Tibial artery (tissue), 4 donors: ENCODE measurements around the gene PTPRN2.

Source experiments
- DNase-seq, 2 donors: peaks; one replicate each; pipeline ENCODE4 v3.0.0-alpha.2; 2019
- H3K27ac ChIP-seq, 2 donors: fragments of 200-600 bp; sonication (generic) in 1 of 2; 1 replicate in 1 of 2; 2 replicates in 1 of 2; pipeline ENCODE4 v1.5.1; 2018 to 2019; ENCODE audit warnings: mild to moderate bottlenecking in 1 of 2
- H3K27me3 ChIP-seq, 2 donors: fragments of 200-600 bp; sonication (generic) in 1 of 2; one replicate each; pipeline versions ENCODE4 v1.5.1 to v1.6.0; 2016 to 2019
- H3K36me3 ChIP-seq, 3 donors: fragments of 200-600 bp; sonication (generic) in 2 of 3; one replicate each; pipeline ENCODE4 v1.5.1; 2016 to 2019; ENCODE audit warnings: mild to moderate bottlenecking in 2 of 3
- H3K4me1 ChIP-seq, 4 donors: fragments of 200-600 bp; sonication (generic) in 2 of 4; 1 replicate in 3 of 4; 2 replicates in 1 of 4; pipeline ENCODE4 v1.5.1; 2016 to 2019
- H3K4me3 ChIP-seq, 2 donors: fragments of 200-600 bp; sonication (generic) in 1 of 2; 1 replicate in 1 of 2; 2 replicates in 1 of 2; pipeline ENCODE4 v1.5.1; 2018 to 2019; ENCODE audit warnings: mild to moderate bottlenecking in 2 of 2
- H3K9me3 ChIP-seq, 3 donors: fragments of 200-600 bp; sonication (generic) in 1 of 3; one replicate each; pipeline ENCODE4 v1.5.1; 2016 to 2019
- intact Hi-C: fragments of 100-400 bp; cut with DNase I; formaldehyde crosslinking; loops from one replicate; pipeline ENCODE4 v1.15.0; 2023; ENCODE audit warnings: low total_unique reads
- TF ChIP-seq, protein P1 (sequence below), 2 experiments: fragments of 200-600 bp in 1 of 2; fragments of 450-650 bp in 1 of 2; IDR thresholded peaks; one replicate each; pipeline ENCODE4 v1.5.1; 2017 to 2019; ENCODE audit warnings: antibody characterized with exemption in 2 of 2, mild to moderate bottlenecking in 1 of 2, moderate library complexity in 1 of 2

The PTPRN2 gene

DNA sequence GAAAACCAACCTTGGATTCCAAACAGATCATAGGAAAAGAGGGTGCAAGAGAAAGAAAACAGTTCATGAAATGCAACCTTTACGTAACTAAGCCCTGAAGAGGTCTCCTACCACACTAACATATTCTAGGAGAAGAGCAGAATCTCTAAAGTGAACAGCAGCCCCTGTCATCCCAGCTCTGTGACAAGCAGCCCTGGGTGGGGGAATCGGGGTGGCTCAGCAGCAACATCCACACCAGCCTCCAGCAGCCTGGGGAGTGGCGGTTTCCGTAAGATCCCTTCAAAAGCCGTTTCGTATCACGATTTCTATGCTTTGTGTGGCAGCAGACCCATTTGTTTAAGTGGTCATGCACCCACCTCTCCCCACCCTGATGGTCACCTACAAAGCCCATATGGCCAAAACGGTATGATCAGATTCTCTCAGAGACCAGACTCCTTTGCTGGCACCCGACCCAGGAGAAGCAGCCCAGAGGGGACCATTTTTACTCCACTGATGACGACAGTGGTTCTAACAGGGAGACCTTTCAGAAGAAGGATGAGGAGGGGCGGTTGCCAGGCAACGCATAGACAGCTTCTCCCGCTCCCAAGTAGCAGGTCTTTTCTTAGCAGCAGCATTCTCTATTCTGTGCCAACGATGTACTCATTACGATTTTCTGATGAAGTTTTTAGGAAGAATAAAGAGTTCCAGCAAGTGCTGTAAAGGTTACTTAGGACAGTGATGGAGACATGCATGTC lies 950.2 kb downstream of the PTPRN2 start:
- H3K27ac ChIP-seq = no peak overlapping the region
- H3K36me3 ChIP-seq = no peaks in the 10 kb centered on the region
- DNase-seq = no peak
- no peak overlapping the region for H3K4me3 ChIP-seq
- TF ChIP-seq, protein P1, sequence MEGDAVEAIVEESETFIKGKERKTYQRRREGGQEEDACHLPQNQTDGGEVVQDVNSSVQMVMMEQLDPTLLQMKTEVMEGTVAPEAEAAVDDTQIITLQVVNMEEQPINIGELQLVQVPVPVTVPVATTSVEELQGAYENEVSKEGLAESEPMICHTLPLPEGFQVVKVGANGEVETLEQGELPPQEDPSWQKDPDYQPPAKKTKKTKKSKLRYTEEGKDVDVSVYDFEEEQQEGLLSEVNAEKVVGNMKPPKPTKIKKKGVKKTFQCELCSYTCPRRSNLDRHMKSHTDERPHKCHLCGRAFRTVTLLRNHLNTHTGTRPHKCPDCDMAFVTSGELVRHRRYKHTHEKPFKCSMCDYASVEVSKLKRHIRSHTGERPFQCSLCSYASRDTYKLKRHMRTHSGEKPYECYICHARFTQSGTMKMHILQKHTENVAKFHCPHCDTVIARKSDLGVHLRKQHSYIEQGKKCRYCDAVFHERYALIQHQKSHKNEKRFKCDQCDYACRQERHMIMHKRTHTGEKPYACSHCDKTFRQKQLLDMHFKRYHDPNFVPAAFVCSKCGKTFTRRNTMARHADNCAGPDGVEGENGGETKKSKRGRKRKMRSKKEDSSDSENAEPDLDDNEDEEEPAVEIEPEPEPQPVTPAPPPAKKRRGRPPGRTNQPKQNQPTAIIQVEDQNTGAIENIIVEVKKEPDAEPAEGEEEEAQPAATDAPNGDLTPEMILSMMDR (IDR thresholded peaks at IDR 0.05) = no peak
- peaks cover 0 to 21% (median 9%) of the 10 kb centered on the region in 3 donors for H3K9me3 ChIP-seq
- H3K27me3 ChIP-seq = peaks cover 0 to 10% of the 10 kb centered on the region in 2 donors
- no peaks in the 10 kb centered on the region for H3K4me1 ChIP-seq
- intact Hi-C loops = no loop called here

DNA sequence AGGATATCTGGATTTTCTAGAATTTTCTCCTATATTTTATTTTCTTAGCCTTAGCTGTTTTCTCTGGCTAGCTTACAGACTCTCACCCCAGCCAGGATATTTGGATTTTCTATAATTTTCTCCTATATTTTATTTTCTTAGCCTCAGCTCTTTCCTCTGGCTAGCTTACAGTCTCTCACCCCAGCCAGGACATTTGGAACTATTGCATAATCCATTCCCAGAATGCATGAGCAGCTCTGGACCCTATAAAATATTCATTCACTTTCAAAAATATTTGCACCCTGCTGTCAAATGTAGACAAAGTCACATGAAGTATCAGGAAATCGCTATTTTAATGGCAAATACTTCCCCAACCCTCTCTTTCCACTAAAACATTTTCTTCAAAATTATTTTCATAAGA lies 952.0 kb downstream of the PTPRN2 start:
- intact Hi-C loops = no loop called here
- Histone ChIP-seq H3K4me1 (no peaks in the 10 kb centered on the region), H3K27ac (no peak overlapping the region), H3K9me3 (peaks cover 0 to 17% (median 9%) of the 10 kb centered on the region in 3 donors), H3K4me3 (no peak overlapping the region), H3K27me3 (peaks cover 0 to 10% of the 10 kb centered on the region in 2 donors), H3K36me3 (no peaks in the 10 kb centered on the region)
- DNase-seq = no peak
- TF ChIP-seq, protein P1 (IDR thresholded peaks at IDR 0.05) = no peak

DNA sequence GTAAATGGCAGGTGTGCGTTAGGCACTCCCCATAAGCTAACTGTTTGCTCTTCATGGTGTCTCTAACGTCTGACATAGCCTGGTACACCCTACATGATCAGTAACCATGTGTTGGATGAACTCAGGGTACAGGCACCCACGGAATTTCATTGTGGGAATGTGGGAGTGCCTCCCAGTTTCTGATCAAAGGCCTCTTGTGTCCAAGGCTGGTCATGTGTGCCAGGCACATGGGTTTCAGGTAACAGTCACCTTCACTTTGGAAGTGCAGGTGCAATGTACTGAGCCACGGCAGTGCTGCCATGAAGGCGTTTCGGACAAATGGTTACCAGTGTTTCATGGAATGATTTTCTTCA lies 952.5 kb downstream of the PTPRN2 start:
- no peak for DNase-seq
- TF ChIP-seq, protein P1 (IDR thresholded peaks at IDR 0.05) = no peak
- Histone ChIP-seq H3K4me1 (no peaks in the 10 kb centered on the region), H3K27me3 (peaks cover 0 to 10% of the 10 kb centered on the region in 2 donors), H3K9me3 (peaks cover 0 to 12% (median 9%) of the 10 kb centered on the region in 3 donors), H3K36me3 (no peaks in the 10 kb centered on the region), H3K27ac (no peak overlapping the region), H3K4me3 (no peak overlapping the region)
- intact Hi-C loops = no loop called here

DNA sequence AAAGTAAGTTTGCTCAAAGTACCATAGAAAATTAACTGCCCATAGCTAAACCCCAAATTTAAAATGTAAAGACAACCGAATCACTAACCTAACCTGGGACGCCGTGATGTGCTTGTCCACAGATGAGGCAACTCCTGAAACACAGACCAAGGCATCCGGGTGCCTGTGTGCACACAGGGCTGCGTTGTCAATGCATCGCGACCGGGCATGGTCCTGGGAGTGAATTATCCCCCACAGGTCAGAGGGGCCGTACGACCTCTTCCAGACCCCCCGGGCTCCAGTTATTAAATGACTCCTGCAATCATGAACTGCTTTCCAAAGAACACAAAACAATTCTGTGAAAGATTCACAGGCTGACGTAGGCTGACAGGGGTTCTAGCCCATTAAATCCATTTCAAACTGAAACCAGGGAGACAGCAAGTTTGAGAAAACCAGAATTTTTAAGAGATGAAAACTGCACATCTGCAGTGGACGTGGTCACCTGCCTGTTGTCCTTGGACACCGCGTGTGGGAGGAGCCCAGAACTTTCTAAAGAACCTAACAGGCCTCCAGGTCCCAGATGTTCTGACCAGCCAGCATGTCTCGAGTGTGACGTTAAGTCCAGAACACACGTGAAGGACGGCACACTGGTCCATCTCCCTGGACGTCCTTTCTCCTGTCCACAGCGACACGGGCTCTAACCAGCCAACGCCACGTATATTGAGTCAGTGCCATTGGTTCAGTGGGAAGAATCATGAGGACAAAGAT lies 953.0 kb downstream of the PTPRN2 start:
- intact Hi-C loops = no loop called here

DNA sequence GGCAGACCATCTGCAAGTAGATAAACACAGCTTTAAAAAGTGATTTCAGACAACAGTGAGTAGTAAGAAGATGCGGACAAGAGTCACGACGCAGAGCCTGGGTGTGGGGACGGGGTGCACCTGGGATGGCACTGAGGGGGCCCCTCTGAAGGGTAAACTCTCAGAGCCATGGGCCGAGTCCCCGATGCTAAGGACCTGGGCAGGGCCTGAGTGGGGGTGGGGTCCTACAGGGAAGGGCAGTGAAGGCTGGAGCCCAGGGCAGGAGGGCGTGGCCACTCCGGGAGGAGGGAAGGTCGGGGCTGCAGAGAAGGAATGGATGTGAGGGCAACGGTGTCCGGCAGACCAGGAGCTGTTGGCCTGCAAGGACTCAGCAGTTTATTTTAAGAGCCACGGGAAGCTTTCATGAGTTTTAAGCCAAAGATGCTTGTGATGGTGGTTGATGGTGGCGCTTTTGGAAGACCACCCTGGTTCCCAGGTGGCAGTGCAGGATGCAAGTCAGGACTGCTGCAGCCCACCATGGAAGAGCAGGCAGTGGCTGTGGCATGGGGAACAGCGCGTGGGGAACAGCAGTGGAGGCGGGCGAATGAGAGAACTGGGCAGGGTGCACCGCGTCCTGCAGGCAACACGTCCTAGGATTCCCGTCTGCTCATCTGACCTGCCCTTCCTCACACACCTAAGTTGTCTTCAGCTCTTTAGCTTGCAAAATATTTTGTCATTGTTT lies 954.0 kb downstream of the PTPRN2 start:
- Histone ChIP-seq H3K27ac (no peak overlapping the region), H3K27me3 (peaks cover 0 to 10% of the 10 kb centered on the region in 2 donors), H3K36me3 (no peaks in the 10 kb centered on the region), H3K4me3 (no peak overlapping the region), H3K4me1 (no peaks in the 10 kb centered on the region), H3K9me3 (no peaks in the 10 kb centered on the region)
- DNase-seq = no peak
- TF ChIP-seq, protein P1 (IDR thresholded peaks at IDR 0.05) = no peak
- intact Hi-C loops = no loop called here

More for the DNA sequence above, 953.0 kb downstream of the PTPRN2 start:
- no peak for DNase-seq
- Histone ChIP-seq H3K36me3 (no peaks in the 10 kb centered on the region), H3K27me3 (peaks cover 0 to 10% of the 10 kb centered on the region in 2 donors), H3K4me1 (no peaks in the 10 kb centered on the region), H3K27ac (no peak overlapping the region), H3K4me3 (no peak overlapping the region), H3K9me3 (peaks cover 0 to 7% (median 6%) of the 10 kb centered on the region in 3 donors)
- TF ChIP-seq, protein P1 (IDR thresholded peaks at IDR 0.05) = no peak
